SH-SY5Y (cell line): ENCODE data around the gene SKP1.

Experiments
- GATA2 ChIP-seq: IDR thresholded peaks from 2 replicates; pipeline ENCODE4 v1.6.1; 2011; ENCODE audit warnings: mild to moderate bottlenecking, low read depth, low read length
- GATA3 ChIP-seq: IDR thresholded peaks from 2 replicates; pipeline ENCODE4 v1.6.1; 2011; ENCODE audit warnings: low read depth, mild to moderate bottlenecking, low read length, moderate library complexity

DNA sequence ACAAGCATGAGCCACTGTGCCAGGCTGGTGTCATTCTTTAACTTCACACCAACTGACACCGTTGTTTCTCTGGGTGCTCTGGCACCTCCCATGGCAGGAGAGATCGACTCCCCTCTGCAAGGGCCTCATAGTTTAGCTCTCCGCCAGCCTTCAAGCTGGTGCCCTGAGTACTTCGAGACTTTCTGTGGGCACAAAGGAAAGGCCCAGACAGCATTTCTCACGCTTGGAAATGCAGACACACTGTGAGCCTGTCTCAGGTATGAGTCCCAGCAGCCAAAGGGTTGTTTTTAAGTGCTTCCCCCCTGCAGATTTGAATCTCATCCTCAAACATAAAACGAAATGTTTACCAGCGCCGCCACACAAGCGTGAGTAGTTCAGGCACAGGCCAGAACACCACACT is 73.4 kb downstream of the SKP1 start:
- TF ChIP-seq GATA3 (no peak), GATA2 (no peak)
